B cell (primary cell): Measurements from ENCODE around the gene FAM170B.

ENCODE experiments used
- EZH2 ChIP-seq: IDR thresholded peaks from 2 replicates; pipeline ENCODE4 v1.6.1; 2012; ENCODE audit warnings: borderline replicate concordance, low read depth, mild to moderate bottlenecking, moderate library complexity, low read length; ENCODE audit not compliant: insufficient read depth, poor library complexity, severe bottlenecking
- TF ChIP-seq, protein P1 (sequence below): fragments of 200-600 bp; IDR thresholded peaks from one replicate; pipeline ENCODE4 v1.8.0; 2022; ENCODE audit warnings: antibody characterized with exemption, mild to moderate bottlenecking

DNA sequence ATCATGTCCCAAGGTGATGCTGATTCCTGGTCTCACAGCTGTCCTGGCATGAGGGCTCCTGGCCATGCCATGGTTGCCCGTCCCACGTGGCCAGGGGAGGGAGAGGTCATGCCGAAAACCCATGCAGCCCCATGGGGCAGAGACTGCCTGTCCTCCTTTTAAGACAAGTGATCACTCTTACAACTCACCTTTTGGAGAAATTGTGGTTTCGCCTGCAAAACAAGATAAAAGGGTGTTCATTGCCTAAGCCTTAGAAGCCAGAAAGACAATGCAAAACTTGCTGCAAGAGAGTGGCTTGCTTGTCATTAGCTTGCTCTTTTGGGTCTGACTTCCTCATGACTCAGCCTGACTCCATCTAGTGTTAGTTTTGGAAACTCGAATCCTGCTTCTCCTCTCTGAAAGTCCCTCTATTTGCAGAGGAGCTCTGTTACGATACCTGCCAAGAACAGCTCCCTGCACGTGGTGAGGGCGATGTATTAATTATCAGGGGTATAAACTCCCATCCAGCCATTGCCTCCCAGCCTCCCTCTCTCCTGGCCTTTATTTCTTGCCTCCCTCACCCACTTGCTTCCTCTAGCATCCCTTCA is 27.7 kb upstream of the FAM170B start:
- TF ChIP-seq, protein P1, sequence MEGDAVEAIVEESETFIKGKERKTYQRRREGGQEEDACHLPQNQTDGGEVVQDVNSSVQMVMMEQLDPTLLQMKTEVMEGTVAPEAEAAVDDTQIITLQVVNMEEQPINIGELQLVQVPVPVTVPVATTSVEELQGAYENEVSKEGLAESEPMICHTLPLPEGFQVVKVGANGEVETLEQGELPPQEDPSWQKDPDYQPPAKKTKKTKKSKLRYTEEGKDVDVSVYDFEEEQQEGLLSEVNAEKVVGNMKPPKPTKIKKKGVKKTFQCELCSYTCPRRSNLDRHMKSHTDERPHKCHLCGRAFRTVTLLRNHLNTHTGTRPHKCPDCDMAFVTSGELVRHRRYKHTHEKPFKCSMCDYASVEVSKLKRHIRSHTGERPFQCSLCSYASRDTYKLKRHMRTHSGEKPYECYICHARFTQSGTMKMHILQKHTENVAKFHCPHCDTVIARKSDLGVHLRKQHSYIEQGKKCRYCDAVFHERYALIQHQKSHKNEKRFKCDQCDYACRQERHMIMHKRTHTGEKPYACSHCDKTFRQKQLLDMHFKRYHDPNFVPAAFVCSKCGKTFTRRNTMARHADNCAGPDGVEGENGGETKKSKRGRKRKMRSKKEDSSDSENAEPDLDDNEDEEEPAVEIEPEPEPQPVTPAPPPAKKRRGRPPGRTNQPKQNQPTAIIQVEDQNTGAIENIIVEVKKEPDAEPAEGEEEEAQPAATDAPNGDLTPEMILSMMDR, result no peak
- no peak for TF ChIP-seq EZH2
